ENCODE data around the gene FAM53C. TPM values are rescaled to one million over a fixed set of nuclear protein-coding genes. Genes with fewer than 3 reads are reported as not detected.

Gene FAM53C
- total RNA-seq (2021) (39.7 and 39.8 TPM in 2 replicates), Bru-seq, nascent RNA (percentile 86 among the genes with signal in this experiment), BruChase-seq, experiment 1, labeled RNA remaining after a 2-hour chase (percentile 96 among the genes with signal in this experiment), BruChase-seq, experiment 2, labeled RNA remaining after a 6-hour chase (percentile 87 among the genes with signal in this experiment)
- long read RNA-seq, full-length matches to known transcripts = 31 of 49 reads
- long read RNA-seq, partial matches to known transcripts = 7 of 49 reads
- long read RNA-seq, other reads (novel, unspliced or antisense) = 11 of 49 reads

GRCh38 chr5:138337685-138338410, at the start of gene FAM53C:
TSS of gene FAM53C (plus strand) at chr5:138338266. CDS start at chr5:138341336, 3,070 bp downstream.
- H3K9me3 ChIP-seq (ENCODE audit: low read depth, low read length, poor library complexity, severe bottlenecking) = no peaks in the 10 kb centered on the region
- TF ChIP-seq EZH2 (IDR thresholded peaks at IDR 0.05; ENCODE audit: borderline replicate concordance, low read depth, low read length, poor library complexity, severe bottlenecking) = no peak
- TF ChIP-seq, protein P1, sequence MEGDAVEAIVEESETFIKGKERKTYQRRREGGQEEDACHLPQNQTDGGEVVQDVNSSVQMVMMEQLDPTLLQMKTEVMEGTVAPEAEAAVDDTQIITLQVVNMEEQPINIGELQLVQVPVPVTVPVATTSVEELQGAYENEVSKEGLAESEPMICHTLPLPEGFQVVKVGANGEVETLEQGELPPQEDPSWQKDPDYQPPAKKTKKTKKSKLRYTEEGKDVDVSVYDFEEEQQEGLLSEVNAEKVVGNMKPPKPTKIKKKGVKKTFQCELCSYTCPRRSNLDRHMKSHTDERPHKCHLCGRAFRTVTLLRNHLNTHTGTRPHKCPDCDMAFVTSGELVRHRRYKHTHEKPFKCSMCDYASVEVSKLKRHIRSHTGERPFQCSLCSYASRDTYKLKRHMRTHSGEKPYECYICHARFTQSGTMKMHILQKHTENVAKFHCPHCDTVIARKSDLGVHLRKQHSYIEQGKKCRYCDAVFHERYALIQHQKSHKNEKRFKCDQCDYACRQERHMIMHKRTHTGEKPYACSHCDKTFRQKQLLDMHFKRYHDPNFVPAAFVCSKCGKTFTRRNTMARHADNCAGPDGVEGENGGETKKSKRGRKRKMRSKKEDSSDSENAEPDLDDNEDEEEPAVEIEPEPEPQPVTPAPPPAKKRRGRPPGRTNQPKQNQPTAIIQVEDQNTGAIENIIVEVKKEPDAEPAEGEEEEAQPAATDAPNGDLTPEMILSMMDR (conservative IDR thresholded peaks at IDR 0.05; ENCODE audit: low read depth, low read length) = no peak
- peak; percentile 94 for DNase-seq (ENCODE audit: low spot score)
- ChIA-PET POLR2A (ENCODE audit: low non-redundant PET) (interaction anchor here (1.0 kb wide), 1 partner anchor 14 kb away, joined by 22 read pairs; the partner anchor contains the start of gene KDM3B), CTCF (interaction anchor here (1.4 kb wide), 1 partner anchor 14 kb away, joined by 8 read pairs; the partner anchor contains the start of gene KDM3B)
- no TSS peak for BruUV-seq (replicated peaks)
- intact Hi-C loops (cut with micrococcal nuclease; ENCODE audit: unreplicated experiment) = no loop called here
- peak within 1 kb of the TSS; percentile 76 for H3K4me3 ChIP-seq (ENCODE audit: low read depth, low read length, poor library complexity, severe bottlenecking)
- H3K36me3 ChIP-seq (ENCODE audit: insufficient read depth, low read length, poor library complexity, severe bottlenecking) = peaks cover 15% of the 10 kb centered on the region
- peak within 1 kb of the TSS; percentile 100 for H3K27ac ChIP-seq (ENCODE audit: low read depth, low read length, poor library complexity, severe bottlenecking)
- peaks cover 6% of the 10 kb centered on the region for H3K4me1 ChIP-seq (ENCODE audit: insufficient read depth, low read length, poor library complexity, severe bottlenecking)
- no peaks in the 10 kb centered on the region for H3K27me3 ChIP-seq (replicated peaks; ENCODE audit: insufficient read depth, low read depth, low read length, poor library complexity)

DNA sequence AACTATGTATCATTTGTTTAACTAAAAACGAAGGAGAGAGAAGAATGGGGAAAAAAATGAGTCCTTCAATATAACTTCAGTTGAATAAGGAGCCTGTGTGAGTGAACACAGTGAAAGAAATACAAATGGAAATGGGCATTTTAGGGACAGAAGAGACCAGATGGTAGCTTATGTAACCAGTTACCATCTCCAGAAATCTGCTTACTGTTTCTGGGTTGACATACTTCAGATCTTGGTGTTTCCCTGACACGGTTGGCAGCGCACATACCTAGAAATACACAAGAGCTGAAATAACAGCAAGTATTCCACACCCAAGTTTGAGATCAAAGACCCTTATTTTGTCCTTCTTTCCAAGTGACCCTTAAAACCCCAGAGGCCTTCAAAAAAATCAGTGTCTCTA, 48.8 kb upstream of the FAM53C start:
- Histone ChIP-seq H3K36me3 (ENCODE audit: insufficient read depth, low read length, poor library complexity, severe bottlenecking) (peaks cover 26% of the 10 kb centered on the region), H3K4me1 (ENCODE audit: insufficient read depth, low read length, poor library complexity, severe bottlenecking) (no peaks in the 10 kb centered on the region), H3K27ac (ENCODE audit: low read depth, low read length, poor library complexity, severe bottlenecking) (no peak overlapping the region), H3K27me3 (replicated peaks; ENCODE audit: insufficient read depth, low read depth, low read length, poor library complexity) (no peaks in the 10 kb centered on the region), H3K4me3 (ENCODE audit: low read depth, low read length, poor library complexity, severe bottlenecking) (no peak overlapping the region), H3K9me3 (ENCODE audit: low read depth, low read length, poor library complexity, severe bottlenecking) (no peaks in the 10 kb centered on the region)
- intact Hi-C loops (cut with micrococcal nuclease; ENCODE audit: unreplicated experiment) = loop anchor here (10.0 kb wide), 1 partner anchor 104 kb away; no protein-coding TSS in a partner anchor
- no peak for DNase-seq (ENCODE audit: low spot score)
- BruUV-seq (replicated peaks) = no TSS peak
- ChIA-PET CTCF (no interaction called here), POLR2A (ENCODE audit: low non-redundant PET) (no interaction called here)
- no peak for TF ChIP-seq EZH2 (IDR thresholded peaks at IDR 0.05; ENCODE audit: borderline replicate concordance, low read depth, low read length, poor library complexity, severe bottlenecking)
- TF ChIP-seq, protein P1 (conservative IDR thresholded peaks at IDR 0.05; ENCODE audit: low read depth, low read length) = no peak

DNA sequence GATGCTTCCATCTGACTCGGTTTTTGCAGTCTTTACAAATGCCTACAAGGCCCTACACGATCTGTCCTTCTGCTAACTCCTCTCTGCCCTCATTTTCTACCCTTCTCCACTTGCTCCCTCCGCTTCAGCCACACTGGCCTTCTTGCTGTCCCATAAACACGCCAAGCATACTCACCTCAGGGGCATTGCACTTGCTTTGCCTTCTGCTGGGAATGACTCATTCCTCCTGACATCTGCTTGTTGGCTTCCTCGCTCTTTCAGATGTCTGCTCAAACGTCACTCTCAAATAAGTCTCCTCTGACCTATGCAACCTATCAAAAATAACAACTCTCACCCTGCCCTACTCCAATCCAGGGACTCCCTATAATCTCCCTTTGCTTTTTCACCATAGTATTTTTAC, 34.7 kb upstream of the FAM53C start:
- POLR2A ChIA-PET (ENCODE audit: low non-redundant PET) = no interaction called here
- Histone ChIP-seq H3K27me3 (replicated peaks; ENCODE audit: insufficient read depth, low read depth, low read length, poor library complexity) (no peaks in the 10 kb centered on the region), H3K4me1 (ENCODE audit: insufficient read depth, low read length, poor library complexity, severe bottlenecking) (no peaks in the 10 kb centered on the region), H3K9me3 (ENCODE audit: low read depth, low read length, poor library complexity, severe bottlenecking) (no peaks in the 10 kb centered on the region), H3K4me3 (ENCODE audit: low read depth, low read length, poor library complexity, severe bottlenecking) (no peak overlapping the region), H3K36me3 (ENCODE audit: insufficient read depth, low read length, poor library complexity, severe bottlenecking) (no peaks in the 10 kb centered on the region), H3K27ac (ENCODE audit: low read depth, low read length, poor library complexity, severe bottlenecking) (no peak overlapping the region)
- DNase-seq (ENCODE audit: low spot score) = no peak
- TF ChIP-seq, protein P1 (conservative IDR thresholded peaks at IDR 0.05; ENCODE audit: low read depth, low read length) = no peak
- TF ChIP-seq EZH2 (IDR thresholded peaks at IDR 0.05; ENCODE audit: borderline replicate concordance, low read depth, low read length, poor library complexity, severe bottlenecking) = no peak
- intact Hi-C loops (cut with micrococcal nuclease; ENCODE audit: unreplicated experiment) = no loop called here
- CTCF ChIA-PET = no interaction called here
- BruUV-seq (replicated peaks) = no TSS peak

Data from A673 (cell line).